NCI-H526 (cell line): ENCODE measurements around the gene CRELD1.

Experiments
- DNase-seq, 2 experiments: peaks; one replicate each; lab custom pipeline; 2025; lab: John Stamatoyannopoulos, UW

The CRELD1 gene

DNA sequence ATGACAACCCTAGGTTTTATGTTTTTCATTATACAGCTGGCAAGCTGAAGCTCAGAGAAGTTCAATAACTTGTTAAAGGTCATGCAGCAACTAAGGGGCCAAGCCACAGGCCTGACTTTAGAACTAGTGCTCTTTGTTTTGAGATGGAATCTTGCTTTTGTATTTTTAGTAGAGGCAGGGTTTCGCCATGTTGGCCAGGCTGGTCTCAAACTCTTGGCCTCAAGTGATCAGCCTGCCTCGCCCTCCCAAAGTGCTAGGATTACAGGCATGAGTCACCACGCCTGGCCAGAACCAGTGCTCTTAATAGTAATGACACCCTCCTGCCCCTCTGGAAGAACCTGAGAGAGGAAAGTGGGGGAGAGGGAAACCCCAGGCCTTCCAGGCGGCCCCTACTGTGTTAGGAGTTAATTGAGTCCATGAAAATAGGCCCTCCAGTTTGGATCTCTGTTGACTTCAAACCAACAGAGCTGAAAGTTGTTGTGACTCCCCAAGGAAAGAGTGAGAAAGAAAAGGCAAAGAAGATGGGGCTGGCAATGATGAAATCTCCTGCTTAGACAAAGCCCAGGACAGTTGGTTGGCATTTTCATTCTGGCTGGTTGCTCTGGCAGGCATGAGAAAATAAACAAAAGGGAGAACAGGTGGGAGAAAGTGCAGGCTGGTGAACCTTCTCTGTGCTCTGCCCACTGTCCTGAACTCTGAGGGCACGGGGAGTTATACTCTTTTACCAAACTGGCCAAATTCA, 22.1 kb downstream of the CRELD1 start:
- DNase-seq: no peak

- DNase-seq: no peak
Measured at GRCh38 chr3:9957214-9957613, 23.6 kb downstream of the CRELD1 start.

DNA sequence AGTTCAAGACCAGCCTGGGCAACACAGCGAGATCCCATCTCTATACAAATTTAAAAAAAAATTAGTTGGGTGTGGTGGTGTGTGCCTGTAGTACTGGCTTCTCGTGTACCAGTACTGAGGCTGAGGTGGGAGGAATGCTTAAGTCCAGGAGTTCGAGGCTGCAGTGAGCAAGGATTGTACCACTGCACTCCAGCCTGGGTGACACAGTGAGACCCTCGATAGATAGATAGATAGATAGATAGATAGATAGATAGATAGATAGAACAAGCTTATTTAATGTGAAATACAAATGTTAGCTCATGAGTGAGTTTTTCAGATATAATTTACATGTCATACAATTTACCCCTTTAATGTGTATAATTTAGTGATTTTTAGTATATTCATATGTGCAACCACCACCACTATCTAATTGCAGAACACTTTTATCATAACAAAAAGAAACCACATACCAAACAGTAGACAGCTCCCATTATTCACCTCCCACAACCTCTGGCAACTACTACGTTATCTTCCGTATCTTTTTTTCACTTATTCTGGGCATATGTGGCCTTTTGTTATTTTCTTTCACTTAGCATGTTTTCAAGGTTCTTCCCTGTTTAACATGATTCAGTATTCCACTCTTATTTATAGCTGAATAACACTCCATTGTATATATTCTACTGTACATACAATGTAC, 31.7 kb downstream of the CRELD1 start:
- DNase-seq: no peak

DNA sequence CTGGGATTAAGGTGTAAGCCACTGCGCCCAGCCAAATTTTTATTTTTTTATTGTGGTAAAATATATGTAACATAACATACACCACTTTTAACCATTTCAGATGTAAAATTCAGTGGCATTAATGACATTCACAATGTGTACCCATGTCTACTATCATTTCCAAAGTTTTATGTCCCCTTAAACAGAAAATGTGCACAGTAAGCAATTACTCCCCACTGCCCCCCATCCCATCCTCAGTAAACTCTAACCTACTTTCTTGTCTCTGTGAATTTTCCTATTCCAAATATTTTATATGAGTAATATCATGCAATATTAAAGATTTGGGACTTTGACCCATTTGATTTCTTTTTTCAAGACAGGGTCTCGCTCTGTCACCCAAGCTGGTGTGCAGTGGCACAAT, 33.2 kb downstream of the CRELD1 start:
- DNase-seq: no peak

GRCh38 chr3:9969632-9970019, 36.0 kb downstream of the CRELD1 start:
- no peak for DNase-seq

DNA sequence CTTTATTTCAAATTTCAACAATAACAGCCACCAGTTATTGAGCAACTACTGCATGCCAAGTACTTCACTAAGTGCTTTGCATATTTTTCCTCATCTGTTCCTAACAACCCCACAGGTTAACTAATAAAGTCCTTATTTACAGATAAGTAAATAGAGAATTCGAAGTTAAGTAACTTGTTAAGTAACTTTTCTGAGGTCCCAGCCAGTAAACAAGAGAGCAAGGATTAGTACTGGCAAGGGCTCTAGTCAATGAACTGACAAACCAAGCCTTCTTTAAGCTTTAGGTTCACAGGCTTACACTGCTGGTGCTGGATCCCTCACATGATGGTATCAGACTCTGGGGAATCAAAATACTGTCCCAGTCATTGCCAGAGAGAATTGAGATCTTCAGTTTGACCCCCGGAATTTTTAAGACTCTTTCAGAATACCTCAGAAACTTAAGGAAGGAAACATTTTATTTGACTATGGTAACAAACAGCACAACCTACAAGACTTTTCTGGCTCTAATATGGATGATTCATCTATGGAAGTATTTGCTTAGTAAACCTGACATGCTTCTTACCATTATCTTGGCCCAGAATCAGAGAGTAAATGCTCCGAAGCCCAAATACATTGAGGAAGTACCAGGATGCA, 36.5 kb downstream of the CRELD1 start:
- no peak for DNase-seq

- no peak for DNase-seq
Measured at GRCh38 chr3:9976721-9977709, 43.4 kb downstream of the CRELD1 start.

- no peak for DNase-seq
Measured at GRCh38 chr3:9978710-9979305, 45.2 kb downstream of the CRELD1 start.

DNA sequence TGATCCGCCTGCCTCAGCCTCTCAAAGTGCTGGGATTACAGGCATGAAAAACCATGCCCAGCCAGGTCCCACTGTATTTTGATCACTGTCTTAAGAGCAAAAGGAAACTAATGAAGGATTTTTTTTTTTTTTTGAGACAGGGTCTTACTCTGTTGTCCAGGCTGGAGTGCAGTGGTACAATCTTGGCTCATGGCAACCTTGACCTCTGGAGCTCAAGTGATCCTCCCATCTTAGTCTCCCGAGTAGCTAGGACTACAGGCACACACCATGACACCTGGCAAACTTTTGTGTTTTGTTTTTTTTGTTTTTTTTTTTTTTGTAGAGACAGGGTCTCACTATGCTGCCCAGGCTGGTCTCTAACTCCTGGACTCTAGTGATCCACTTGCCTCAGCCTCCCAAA, 46.6 kb downstream of the CRELD1 start:
- DNase-seq: no peak

GRCh38 chr3:9986230-9986725, 52.6 kb downstream of the CRELD1 start:
- no peak for DNase-seq

DNA sequence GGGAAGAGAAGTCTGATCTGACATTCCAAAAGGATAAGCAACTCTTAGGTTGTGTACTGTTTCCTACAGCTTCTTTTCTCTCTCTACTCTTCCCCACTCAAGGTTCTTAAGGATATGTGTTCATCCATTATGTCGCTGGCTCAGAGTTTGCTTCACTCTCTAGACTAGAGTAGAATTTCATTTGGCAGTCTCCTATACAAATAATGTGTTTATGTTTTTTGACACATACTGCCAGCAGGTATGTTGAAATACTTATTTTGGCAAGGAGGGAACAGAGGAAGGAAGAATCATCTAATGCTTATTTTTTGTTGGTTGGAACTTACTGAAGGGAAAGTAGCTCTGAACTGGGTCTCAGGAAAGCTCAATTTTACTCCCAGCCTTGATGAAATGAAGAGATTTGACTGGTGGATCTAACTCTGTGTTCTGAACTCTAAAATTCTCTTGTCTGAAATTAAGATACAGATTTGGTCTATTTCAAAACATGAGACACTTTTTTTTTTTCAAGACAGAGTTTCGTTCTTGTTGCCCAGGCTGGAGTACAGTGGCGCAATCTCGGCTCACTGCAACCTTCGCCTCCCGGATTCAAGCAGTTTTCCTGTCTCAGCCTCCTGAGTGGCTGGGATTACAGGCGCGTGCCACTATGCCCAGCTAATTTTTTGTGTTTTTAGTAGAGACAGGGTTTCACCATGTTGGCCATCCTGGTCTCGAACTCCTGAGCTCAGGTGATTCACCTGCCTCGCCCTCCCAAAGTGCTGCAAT, 60.6 kb downstream of the CRELD1 start:
- DNase-seq: no peak
